HepG2 (cell line): ENCODE data around the gene INAFM1. TPM values are rescaled to one million over a fixed set of nuclear protein-coding genes. Genes with fewer than 3 reads are reported as not detected.

Source experiments
- BRCA1 ChIP-seq: sonication (generic); formaldehyde crosslinking; IDR thresholded peaks from 2 replicates; pipeline ENCODE4 v1.4.0; 2020; ENCODE audit warnings: missing genetic modification reagents
- ERF ChIP-seq: IDR thresholded peaks from 2 replicates; pipeline ENCODE4 v1.6.1; 2018; ENCODE audit warnings: missing biosample characterization, missing genetic modification reagents
- GATAD2A ChIP-seq: IDR thresholded peaks from 2 replicates; pipeline ENCODE4 v1.6.1; 2016
- ZNF446 ChIP-seq: sonication (generic); formaldehyde crosslinking; IDR thresholded peaks from 2 replicates; pipeline ENCODE4 v1.5.0; 2020; ENCODE audit warnings: mild to moderate bottlenecking, missing genetic modification reagents
- ZNF709 ChIP-seq: sonication (generic); formaldehyde crosslinking; IDR thresholded peaks from 2 replicates; pipeline ENCODE4 v1.5.0; 2020; ENCODE audit warnings: mild to moderate bottlenecking, missing genetic modification reagents
- ZNF775 ChIP-seq: sonication (generic); formaldehyde crosslinking; IDR thresholded peaks from 2 replicates; pipeline ENCODE4 v1.4.0; 2020; ENCODE audit warnings: missing genetic modification reagents, mild to moderate bottlenecking, moderate library complexity, borderline replicate concordance
- polyA plus RNA-seq, 8 experiments: library from polyadenylated mRNA; depleted of rRNA in 3 of 8; stranded (reverse) in 7 of 8; unstranded in 1 of 8; fragments of >200 nt; fragmentation: Illumina TruSeq in 4 of 8; extraction: Trizol in 4 of 8; gene quantifications; 2 replicates each; pipeline versions ENCODE4 v1.2.1 to v1.2.3, GENCODE V29; 2011 to 2016; ENCODE audit warnings: low read depth in 4 of 8, missing spikeins in 1 of 8, mixed read lengths in 1 of 8; ENCODE audit not compliant: insufficient read depth in 1 of 8
- total RNA-seq, 5 experiments: library from RNA; depleted of rRNA; stranded (reverse); fragments of >200 nt; fragmentation: Illumina TruSeq; extraction: Trizol; gene quantifications; 2 replicates each; pipeline ENCODE4 v1.2.3, GENCODE V29; 2016; ENCODE audit warnings: low read depth in 1 of 5
- TF ChIP-seq, protein P1 (sequence below): sonication (generic); formaldehyde crosslinking; IDR thresholded peaks from 2 replicates; pipeline ENCODE4 v1.4.0; 2020; ENCODE audit warnings: mild to moderate bottlenecking, missing genetic modification reagents
- TF ChIP-seq, protein P2 (sequence below): sonication (generic); formaldehyde crosslinking; conservative IDR thresholded peaks from 2 replicates; pipeline ENCODE4 v1.4.0; 2020; ENCODE audit warnings: missing genetic modification reagents
- TF ChIP-seq, protein P3 (sequence below): sonication (generic); formaldehyde crosslinking; IDR thresholded peaks from 2 replicates; pipeline ENCODE4 v1.5.1; 2020; ENCODE audit warnings: mild to moderate bottlenecking, missing genetic modification reagents, moderate library complexity
- TF ChIP-seq, protein P4 (sequence below): conservative IDR thresholded peaks from 2 replicates; pipeline ENCODE4 v1.6.1; 2018; ENCODE audit warnings: missing genetic modification reagents
- TF ChIP-seq, protein P5 (sequence below): IDR thresholded peaks from 2 replicates; pipeline ENCODE4 v1.6.1; 2018; ENCODE audit warnings: missing genetic modification reagents, mild to moderate bottlenecking, missing compliant biosample characterization
- TF ChIP-seq, protein P6 (sequence below): sonication (generic); formaldehyde crosslinking; IDR thresholded peaks from 2 replicates; pipeline ENCODE4 v1.9.0; 2021; ENCODE audit warnings: missing genetic modification reagents, borderline replicate concordance
- TF ChIP-seq, protein P7 (sequence below): sonication (generic); formaldehyde crosslinking; IDR thresholded peaks from 2 replicates; pipeline ENCODE4 v1.5.0; 2020; ENCODE audit warnings: missing genetic modification reagents
- TF ChIP-seq, protein P8 (sequence below): sonication (generic); formaldehyde crosslinking; IDR thresholded peaks from 2 replicates; pipeline ENCODE4 v1.5.0; 2020; ENCODE audit warnings: mild to moderate bottlenecking, missing genetic modification reagents

The INAFM1 gene
- total and polyA plus RNA-seq, 2 of the 13 experiments (the other 11 are each of a cell fraction or from before 2014, with no cell fraction given), result 0.88 to 1.9 TPM

DNA sequence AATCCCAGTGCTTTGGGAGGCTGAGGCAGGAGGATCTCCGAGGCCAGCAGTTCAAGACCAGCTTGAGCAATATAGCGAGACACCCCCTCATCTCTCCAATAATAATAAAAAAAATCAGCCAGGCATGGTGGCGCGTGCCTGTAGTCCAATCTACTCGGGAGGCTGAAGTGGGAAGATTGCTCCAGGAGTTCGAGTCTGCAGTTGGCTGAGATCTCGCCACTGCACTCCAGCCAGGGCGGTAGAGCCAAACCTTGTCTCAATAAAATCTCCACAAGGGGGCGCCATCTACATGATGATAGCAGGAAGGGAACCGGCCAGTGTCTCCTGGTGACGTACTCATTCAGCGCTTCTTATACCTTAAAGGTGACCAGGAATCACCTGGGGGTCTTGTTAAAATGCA is 21.4 kb downstream of the INAFM1 start (continued):
- TF ChIP-seq, protein P1, sequence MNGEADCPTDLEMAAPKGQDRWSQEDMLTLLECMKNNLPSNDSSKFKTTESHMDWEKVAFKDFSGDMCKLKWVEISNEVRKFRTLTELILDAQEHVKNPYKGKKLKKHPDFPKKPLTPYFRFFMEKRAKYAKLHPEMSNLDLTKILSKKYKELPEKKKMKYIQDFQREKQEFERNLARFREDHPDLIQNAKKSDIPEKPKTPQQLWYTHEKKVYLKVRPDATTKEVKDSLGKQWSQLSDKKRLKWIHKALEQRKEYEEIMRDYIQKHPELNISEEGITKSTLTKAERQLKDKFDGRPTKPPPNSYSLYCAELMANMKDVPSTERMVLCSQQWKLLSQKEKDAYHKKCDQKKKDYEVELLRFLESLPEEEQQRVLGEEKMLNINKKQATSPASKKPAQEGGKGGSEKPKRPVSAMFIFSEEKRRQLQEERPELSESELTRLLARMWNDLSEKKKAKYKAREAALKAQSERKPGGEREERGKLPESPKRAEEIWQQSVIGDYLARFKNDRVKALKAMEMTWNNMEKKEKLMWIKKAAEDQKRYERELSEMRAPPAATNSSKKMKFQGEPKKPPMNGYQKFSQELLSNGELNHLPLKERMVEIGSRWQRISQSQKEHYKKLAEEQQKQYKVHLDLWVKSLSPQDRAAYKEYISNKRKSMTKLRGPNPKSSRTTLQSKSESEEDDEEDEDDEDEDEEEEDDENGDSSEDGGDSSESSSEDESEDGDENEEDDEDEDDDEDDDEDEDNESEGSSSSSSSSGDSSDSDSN (CRISPR knock-in tag), result no peak
- TF ChIP-seq GATAD2A (0 out of 2 replicates have a peak, but pooled peaks have one; percentile 15), BRCA1 (no peak), ZNF446 (CRISPR knock-in tag) (no peak), ZNF775 (CRISPR knock-in tag) (no peak), ERF (CRISPR knock-in tag) (0 out of 2 replicates have a peak, but pooled peaks have one; percentile 31), ZNF709 (CRISPR knock-in tag) (no peak)
- TF ChIP-seq, protein P2, sequence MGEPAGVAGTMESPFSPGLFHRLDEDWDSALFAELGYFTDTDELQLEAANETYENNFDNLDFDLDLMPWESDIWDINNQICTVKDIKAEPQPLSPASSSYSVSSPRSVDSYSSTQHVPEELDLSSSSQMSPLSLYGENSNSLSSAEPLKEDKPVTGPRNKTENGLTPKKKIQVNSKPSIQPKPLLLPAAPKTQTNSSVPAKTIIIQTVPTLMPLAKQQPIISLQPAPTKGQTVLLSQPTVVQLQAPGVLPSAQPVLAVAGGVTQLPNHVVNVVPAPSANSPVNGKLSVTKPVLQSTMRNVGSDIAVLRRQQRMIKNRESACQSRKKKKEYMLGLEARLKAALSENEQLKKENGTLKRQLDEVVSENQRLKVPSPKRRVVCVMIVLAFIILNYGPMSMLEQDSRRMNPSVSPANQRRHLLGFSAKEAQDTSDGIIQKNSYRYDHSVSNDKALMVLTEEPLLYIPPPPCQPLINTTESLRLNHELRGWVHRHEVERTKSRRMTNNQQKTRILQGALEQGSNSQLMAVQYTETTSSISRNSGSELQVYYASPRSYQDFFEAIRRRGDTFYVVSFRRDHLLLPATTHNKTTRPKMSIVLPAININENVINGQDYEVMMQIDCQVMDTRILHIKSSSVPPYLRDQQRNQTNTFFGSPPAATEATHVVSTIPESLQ (CRISPR knock-in tag), result no peak
- TF ChIP-seq, protein P3, sequence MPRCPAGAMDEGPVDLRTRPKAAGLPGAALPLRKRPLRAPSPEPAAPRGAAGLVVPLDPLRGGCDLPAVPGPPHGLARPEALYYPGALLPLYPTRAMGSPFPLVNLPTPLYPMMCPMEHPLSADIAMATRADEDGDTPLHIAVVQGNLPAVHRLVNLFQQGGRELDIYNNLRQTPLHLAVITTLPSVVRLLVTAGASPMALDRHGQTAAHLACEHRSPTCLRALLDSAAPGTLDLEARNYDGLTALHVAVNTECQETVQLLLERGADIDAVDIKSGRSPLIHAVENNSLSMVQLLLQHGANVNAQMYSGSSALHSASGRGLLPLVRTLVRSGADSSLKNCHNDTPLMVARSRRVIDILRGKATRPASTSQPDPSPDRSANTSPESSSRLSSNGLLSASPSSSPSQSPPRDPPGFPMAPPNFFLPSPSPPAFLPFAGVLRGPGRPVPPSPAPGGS (CRISPR knock-in tag), result no peak
- TF ChIP-seq, protein P4, sequence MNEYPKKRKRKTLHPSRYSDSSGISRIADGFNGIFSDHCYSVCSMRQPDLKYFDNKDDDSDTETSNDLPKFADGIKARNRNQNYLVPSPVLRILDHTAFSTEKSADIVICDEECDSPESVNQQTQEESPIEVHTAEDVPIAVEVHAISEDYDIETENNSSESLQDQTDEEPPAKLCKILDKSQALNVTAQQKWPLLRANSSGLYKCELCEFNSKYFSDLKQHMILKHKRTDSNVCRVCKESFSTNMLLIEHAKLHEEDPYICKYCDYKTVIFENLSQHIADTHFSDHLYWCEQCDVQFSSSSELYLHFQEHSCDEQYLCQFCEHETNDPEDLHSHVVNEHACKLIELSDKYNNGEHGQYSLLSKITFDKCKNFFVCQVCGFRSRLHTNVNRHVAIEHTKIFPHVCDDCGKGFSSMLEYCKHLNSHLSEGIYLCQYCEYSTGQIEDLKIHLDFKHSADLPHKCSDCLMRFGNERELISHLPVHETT (CRISPR knock-in tag), result no peak
- TF ChIP-seq, protein P5, sequence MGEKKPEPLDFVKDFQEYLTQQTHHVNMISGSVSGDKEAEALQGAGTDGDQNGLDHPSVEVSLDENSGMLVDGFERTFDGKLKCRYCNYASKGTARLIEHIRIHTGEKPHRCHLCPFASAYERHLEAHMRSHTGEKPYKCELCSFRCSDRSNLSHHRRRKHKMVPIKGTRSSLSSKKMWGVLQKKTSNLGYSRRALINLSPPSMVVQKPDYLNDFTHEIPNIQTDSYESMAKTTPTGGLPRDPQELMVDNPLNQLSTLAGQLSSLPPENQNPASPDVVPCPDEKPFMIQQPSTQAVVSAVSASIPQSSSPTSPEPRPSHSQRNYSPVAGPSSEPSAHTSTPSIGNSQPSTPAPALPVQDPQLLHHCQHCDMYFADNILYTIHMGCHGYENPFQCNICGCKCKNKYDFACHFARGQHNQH (CRISPR knock-in tag), result no peak
- TF ChIP-seq, protein P6, sequence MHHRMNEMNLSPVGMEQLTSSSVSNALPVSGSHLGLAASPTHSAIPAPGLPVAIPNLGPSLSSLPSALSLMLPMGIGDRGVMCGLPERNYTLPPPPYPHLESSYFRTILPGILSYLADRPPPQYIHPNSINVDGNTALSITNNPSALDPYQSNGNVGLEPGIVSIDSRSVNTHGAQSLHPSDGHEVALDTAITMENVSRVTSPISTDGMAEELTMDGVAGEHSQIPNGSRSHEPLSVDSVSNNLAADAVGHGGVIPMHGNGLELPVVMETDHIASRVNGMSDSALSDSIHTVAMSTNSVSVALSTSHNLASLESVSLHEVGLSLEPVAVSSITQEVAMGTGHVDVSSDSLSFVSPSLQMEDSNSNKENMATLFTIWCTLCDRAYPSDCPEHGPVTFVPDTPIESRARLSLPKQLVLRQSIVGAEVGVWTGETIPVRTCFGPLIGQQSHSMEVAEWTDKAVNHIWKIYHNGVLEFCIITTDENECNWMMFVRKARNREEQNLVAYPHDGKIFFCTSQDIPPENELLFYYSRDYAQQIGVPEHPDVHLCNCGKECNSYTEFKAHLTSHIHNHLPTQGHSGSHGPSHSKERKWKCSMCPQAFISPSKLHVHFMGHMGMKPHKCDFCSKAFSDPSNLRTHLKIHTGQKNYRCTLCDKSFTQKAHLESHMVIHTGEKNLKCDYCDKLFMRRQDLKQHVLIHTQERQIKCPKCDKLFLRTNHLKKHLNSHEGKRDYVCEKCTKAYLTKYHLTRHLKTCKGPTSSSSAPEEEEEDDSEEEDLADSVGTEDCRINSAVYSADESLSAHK (CRISPR knock-in tag), result no peak
- TF ChIP-seq, protein P7, sequence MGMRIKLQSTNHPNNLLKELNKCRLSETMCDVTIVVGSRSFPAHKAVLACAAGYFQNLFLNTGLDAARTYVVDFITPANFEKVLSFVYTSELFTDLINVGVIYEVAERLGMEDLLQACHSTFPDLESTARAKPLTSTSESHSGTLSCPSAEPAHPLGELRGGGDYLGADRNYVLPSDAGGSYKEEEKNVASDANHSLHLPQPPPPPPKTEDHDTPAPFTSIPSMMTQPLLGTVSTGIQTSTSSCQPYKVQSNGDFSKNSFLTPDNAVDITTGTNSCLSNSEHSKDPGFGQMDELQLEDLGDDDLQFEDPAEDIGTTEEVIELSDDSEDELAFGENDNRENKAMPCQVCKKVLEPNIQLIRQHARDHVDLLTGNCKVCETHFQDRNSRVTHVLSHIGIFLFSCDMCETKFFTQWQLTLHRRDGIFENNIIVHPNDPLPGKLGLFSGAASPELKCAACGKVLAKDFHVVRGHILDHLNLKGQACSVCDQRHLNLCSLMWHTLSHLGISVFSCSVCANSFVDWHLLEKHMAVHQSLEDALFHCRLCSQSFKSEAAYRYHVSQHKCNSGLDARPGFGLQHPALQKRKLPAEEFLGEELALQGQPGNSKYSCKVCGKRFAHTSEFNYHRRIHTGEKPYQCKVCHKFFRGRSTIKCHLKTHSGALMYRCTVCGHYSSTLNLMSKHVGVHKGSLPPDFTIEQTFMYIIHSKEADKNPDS (CRISPR knock-in tag), result no peak
- TF ChIP-seq, protein P8, sequence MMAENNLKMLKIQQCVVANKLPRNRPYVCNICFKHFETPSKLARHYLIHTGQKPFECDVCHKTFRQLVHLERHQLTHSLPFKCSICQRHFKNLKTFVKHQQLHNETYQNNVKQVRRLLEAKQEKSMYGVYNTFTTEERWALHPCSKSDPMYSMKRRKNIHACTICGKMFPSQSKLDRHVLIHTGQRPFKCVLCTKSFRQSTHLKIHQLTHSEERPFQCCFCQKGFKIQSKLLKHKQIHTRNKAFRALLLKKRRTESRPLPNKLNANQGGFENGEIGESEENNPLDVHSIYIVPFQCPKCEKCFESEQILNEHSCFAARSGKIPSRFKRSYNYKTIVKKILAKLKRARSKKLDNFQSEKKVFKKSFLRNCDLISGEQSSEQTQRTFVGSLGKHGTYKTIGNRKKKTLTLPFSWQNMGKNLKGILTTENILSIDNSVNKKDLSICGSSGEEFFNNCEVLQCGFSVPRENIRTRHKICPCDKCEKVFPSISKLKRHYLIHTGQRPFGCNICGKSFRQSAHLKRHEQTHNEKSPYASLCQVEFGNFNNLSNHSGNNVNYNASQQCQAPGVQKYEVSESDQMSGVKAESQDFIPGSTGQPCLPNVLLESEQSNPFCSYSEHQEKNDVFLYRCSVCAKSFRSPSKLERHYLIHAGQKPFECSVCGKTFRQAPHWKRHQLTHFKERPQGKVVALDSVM (CRISPR knock-in tag), result peak; percentile 79
